Left ventricle myocardium inferior (tissue), 1 donor: Measurements from ENCODE around the gene DAB1. TPM values are rescaled to one million over a fixed set of nuclear protein-coding genes. Genes with fewer than 3 reads are reported as not detected.

ENCODE experiments used
- DNase-seq: peaks from one replicate; pipeline ENCODE4 v3.0.0-alpha.2; 2020
- H3K27ac ChIP-seq: fragments of 200-600 bp; replicated peaks from 2 replicates; pipeline ENCODE4 v1.8.0; 2021
- H3K27me3 ChIP-seq: fragments of 200-600 bp; 2 replicates; pipeline ENCODE4 v1.8.0; 2021; ENCODE audit warnings: low read depth
- H3K36me3 ChIP-seq: fragments of 200-600 bp; 2 replicates; pipeline ENCODE4 v1.8.0; 2021
- H3K4me1 ChIP-seq: fragments of 200-600 bp; 2 replicates; pipeline ENCODE4 v1.8.0; 2021
- H3K4me3 ChIP-seq: fragments of 200-600 bp; 2 replicates; pipeline ENCODE4 v1.8.0; 2021; ENCODE audit warnings: mild to moderate bottlenecking, moderate library complexity
- H3K9me3 ChIP-seq: fragments of 200-600 bp; replicated peaks from 2 replicates; pipeline ENCODE4 v1.8.0; 2021
- CTCF ChIP-seq: fragments of 200-600 bp; IDR thresholded peaks from 2 replicates; pipeline ENCODE4 v1.8.0; 2021; ENCODE audit warnings: antibody characterized with exemption, mild to moderate bottlenecking, borderline replicate concordance
- intact Hi-C: fragments of 100-400 bp; cut with micrococcal nuclease; formaldehyde crosslinking; loops from one replicate; pipeline ENCODE4 v1.11.0; 2022
- total RNA-seq: library from RNA; stranded (reverse); fragmentation: NEBNext Ultra II Directional; extraction: Animal tissue kit (Norgen Biotek cat#: 25700); gene quantifications from one replicate; pipeline ENCODE4 v1.2.1, GENCODE V29; 2021
- donor health status: DM: no; HTN: yes; CAD: no; lungs with severe emphysema.

Gene DAB1
- total RNA-seq, 1 donor from 2014 or later, result 0.77 TPM

- intact Hi-C loops, result no loop called here
These were observed 265.8 kb downstream of the DAB1 start for GRCh38 chr1:57157818-57158603.

GRCh38 chr1:57156907-57157306 lies 267.0 kb downstream of the DAB1 start:
- no peaks in the 10 kb centered on the region for H3K27me3 ChIP-seq
- TF ChIP-seq CTCF, result no peak
- no peak for DNase-seq
- no peak overlapping the region for H3K27ac ChIP-seq
- H3K36me3 ChIP-seq, result no peaks in the 10 kb centered on the region
- intact Hi-C loops, result no loop called here
- H3K4me3 ChIP-seq, result no peak overlapping the region
- H3K4me1 ChIP-seq, result no peaks in the 10 kb centered on the region
- no peaks in the 10 kb centered on the region for H3K9me3 ChIP-seq

More at GRCh38 chr1:57157818-57158603, 265.8 kb downstream of the DAB1 start:
- Histone ChIP-seq H3K27me3 (no peaks in the 10 kb centered on the region), H3K9me3 (no peaks in the 10 kb centered on the region), H3K36me3 (no peaks in the 10 kb centered on the region), H3K27ac (no peak overlapping the region), H3K4me3 (no peak overlapping the region), H3K4me1 (peaks cover 2% of the 10 kb centered on the region)
- no peak for TF ChIP-seq CTCF
- DNase-seq, result no peak

GRCh38 chr1:57146100-57146499 lies 277.8 kb downstream of the DAB1 start:
- no peaks in the 10 kb centered on the region for H3K27me3 ChIP-seq
- no peaks in the 10 kb centered on the region for H3K36me3 ChIP-seq
- no peaks in the 10 kb centered on the region for H3K4me1 ChIP-seq
- no peak for TF ChIP-seq CTCF
- H3K4me3 ChIP-seq, result no peak overlapping the region
- DNase-seq, result no peak
- intact Hi-C loops, result no loop called here
- no peaks in the 10 kb centered on the region for H3K9me3 ChIP-seq
- no peak overlapping the region for H3K27ac ChIP-seq

GRCh38 chr1:57142999-57143398 lies 280.9 kb downstream of the DAB1 start:
- no peaks in the 10 kb centered on the region for H3K9me3 ChIP-seq
- H3K27me3 ChIP-seq, result no peaks in the 10 kb centered on the region
- H3K36me3 ChIP-seq, result no peaks in the 10 kb centered on the region
- H3K27ac ChIP-seq, result no peak overlapping the region
- H3K4me3 ChIP-seq, result no peak overlapping the region
- no peak for TF ChIP-seq CTCF
- no peak for DNase-seq
- intact Hi-C loops, result no loop called here
- H3K4me1 ChIP-seq, result no peaks in the 10 kb centered on the region

GRCh38 chr1:57142169-57142568 lies 281.7 kb downstream of the DAB1 start:
- Histone ChIP-seq H3K4me1 (no peaks in the 10 kb centered on the region), H3K27ac (no peak overlapping the region), H3K4me3 (no peak overlapping the region), H3K27me3 (no peaks in the 10 kb centered on the region), H3K9me3 (no peaks in the 10 kb centered on the region), H3K36me3 (no peaks in the 10 kb centered on the region)
- TF ChIP-seq CTCF, result no peak
- DNase-seq, result no peak
- intact Hi-C loops, result no loop called here
